Liver (tissue), 9 donors: ENCODE data around the gene HTR3B. TPM values are rescaled to one million over a fixed set of nuclear protein-coding genes. Genes with fewer than 3 reads are reported as not detected.

Source experiments
- DNase-seq: peaks from one replicate; pipeline ENCODE4 v3.0.0-alpha.2; 2017; ENCODE audit warnings: low spot score
- H3K27ac ChIP-seq, 2 donors: one replicate each; pipeline ENCODE4 v1.7.0; 2013; ENCODE audit warnings: inconsistent platforms in 2 of 2, low read length in 2 of 2, control low read depth in 1 of 2, low read depth in 1 of 2, mild to moderate bottlenecking in 1 of 2
- H3K27me3 ChIP-seq, 4 donors: one replicate each; pipeline versions ENCODE4 v1.6.1 to v1.7.0; 2013; ENCODE audit warnings: low read length in 3 of 4, inconsistent platforms in 1 of 4, mild to moderate bottlenecking in 1 of 4, moderate library complexity in 1 of 4; ENCODE audit not compliant: control insufficient read depth in 4 of 4, insufficient read depth in 4 of 4
- H3K36me3 ChIP-seq, 4 donors: one replicate each; pipeline versions ENCODE4 v1.6.1 to v1.7.0; 2013; ENCODE audit warnings: low read length in 3 of 4, mild to moderate bottlenecking in 3 of 4, low read depth in 1 of 4, moderate library complexity in 1 of 4; ENCODE audit not compliant: control insufficient read depth in 4 of 4, insufficient read depth in 3 of 4
- H3K4me1 ChIP-seq, 4 donors: one replicate each; pipeline versions ENCODE4 v1.6.1 to v1.7.0; 2013; ENCODE audit warnings: low read length in 3 of 4, mild to moderate bottlenecking in 3 of 4, moderate library complexity in 1 of 4; ENCODE audit not compliant: control insufficient read depth in 4 of 4, insufficient read depth in 4 of 4
- H3K4me3 ChIP-seq, 3 donors: one replicate each; pipeline versions ENCODE4 v1.6.1 to v1.7.0; 2013; ENCODE audit warnings: low read length in 3 of 3, control low read depth in 1 of 3, low read depth in 1 of 3, mild to moderate bottlenecking in 1 of 3
- H3K9ac ChIP-seq, 2 donors: one replicate each; pipeline ENCODE4 v1.7.0; 2013; ENCODE audit warnings: low read length in 2 of 2, mild to moderate bottlenecking in 2 of 2, moderate library complexity in 2 of 2, control low read depth in 1 of 2, low read depth in 1 of 2
- H3K9me3 ChIP-seq, 4 donors: one replicate each; pipeline versions ENCODE4 v1.6.1 to v1.7.0; 2013; ENCODE audit warnings: low read length in 3 of 4; ENCODE audit not compliant: control insufficient read depth in 4 of 4
- EGR1 ChIP-seq, 2 donors: IDR thresholded peaks; 2 replicates each; pipeline ENCODE4 v1.6.1; 2016 to 2018; ENCODE audit warnings: antibody characterized with exemption in 2 of 2, low read depth in 2 of 2
- FOXA1 ChIP-seq: IDR thresholded peaks from 2 replicates; pipeline ENCODE4 v1.6.1; 2016; ENCODE audit warnings: antibody characterized with exemption
- GABPA ChIP-seq, 2 donors: IDR thresholded peaks in 1 of 2; conservative IDR thresholded peaks in 1 of 2; 2 replicates each; pipeline ENCODE4 v1.6.1; 2016; ENCODE audit warnings: antibody characterized with exemption in 2 of 2, mild to moderate bottlenecking in 1 of 2, moderate library complexity in 1 of 2
- HNF4A ChIP-seq, 2 donors: conservative IDR thresholded peaks; 2 replicates each; pipeline ENCODE4 v1.6.1; 2016; ENCODE audit warnings: antibody characterized with exemption in 2 of 2, mild to moderate bottlenecking in 2 of 2
- NR2F2 ChIP-seq: IDR thresholded peaks from 2 replicates; pipeline ENCODE4 v1.6.1; 2016; ENCODE audit warnings: antibody characterized with exemption
- RAD21 ChIP-seq, 2 donors: IDR thresholded peaks; 2 replicates each; pipeline ENCODE4 v1.6.1; 2016; ENCODE audit warnings: antibody characterized with exemption in 2 of 2, mild to moderate bottlenecking in 2 of 2
- SP1 ChIP-seq: IDR thresholded peaks from 2 replicates; pipeline ENCODE4 v1.6.1; 2018; ENCODE audit warnings: antibody characterized with exemption, mild to moderate bottlenecking
- TAF1 ChIP-seq: conservative IDR thresholded peaks from 2 replicates; pipeline ENCODE4 v1.6.1; 2016; ENCODE audit warnings: antibody characterized with exemption, mild to moderate bottlenecking
- YY1 ChIP-seq: IDR thresholded peaks from 2 replicates; pipeline ENCODE4 v1.6.1; 2016; ENCODE audit warnings: antibody characterized with exemption, mild to moderate bottlenecking
- ZBTB33 ChIP-seq: IDR thresholded peaks from 2 replicates; pipeline ENCODE4 v1.6.1; 2016; ENCODE audit warnings: antibody characterized with exemption
- WGBS: extraction: QIAGEN DNeasy Blood & Tissue Kit; methylation state at CpG from one replicate; pipeline ENCODE4 v1.1.7; 2013; 5-methylcytosine and 5-hydroxymethylcytosine counted together
- polyA plus RNA-seq, 2 donors: library from polyadenylated mRNA; stranded (reverse) in 1 of 2; unstranded in 1 of 2; fragments of 200-250 nt in 1 of 2; fragments of >200 nt in 1 of 2; fragmentation: Nextera tagmentation in 1 of 2; extraction: Ambion mirVana in 1 of 2; gene quantifications; one replicate each; pipeline versions ENCODE4 v1.2.1 to v1.2.3, GENCODE V29; 2013 to 2015
- total RNA-seq, 2 donors: library from RNA; depleted of rRNA; stranded (reverse); fragments of >200 nt; gene quantifications; one replicate each; pipeline ENCODE4 v1.2.3, GENCODE V29; 2014
- TF ChIP-seq, protein P1 (sequence below): IDR thresholded peaks from 2 replicates; pipeline ENCODE4 v1.6.1; 2016; ENCODE audit warnings: antibody characterized with exemption, mild to moderate bottlenecking
- TF ChIP-seq, protein P2 (sequence below): IDR thresholded peaks from 2 replicates; pipeline ENCODE4 v1.6.1; 2016; ENCODE audit warnings: antibody characterized with exemption
- TF ChIP-seq, protein P3 (sequence below): IDR thresholded peaks from 2 replicates; pipeline ENCODE4 v1.6.1; 2016; ENCODE audit warnings: antibody characterized with exemption
- TF ChIP-seq, protein P4 (sequence below): fragments of 150-350 bp; IDR thresholded peaks from 2 replicates; pipeline ENCODE4 v1.5.1; 2017; ENCODE audit warnings: improper control_type of control experiment, low read depth, low read length; ENCODE audit not compliant: missing input control
- donor health status: healthy.
- donor health status: healthy.
- donor health status: healthy.
- donor health status: healthy.
- donor health status: healthy.

HTR3B gene
- total and polyA plus RNA-seq, 4 donors = not detected

DNA sequence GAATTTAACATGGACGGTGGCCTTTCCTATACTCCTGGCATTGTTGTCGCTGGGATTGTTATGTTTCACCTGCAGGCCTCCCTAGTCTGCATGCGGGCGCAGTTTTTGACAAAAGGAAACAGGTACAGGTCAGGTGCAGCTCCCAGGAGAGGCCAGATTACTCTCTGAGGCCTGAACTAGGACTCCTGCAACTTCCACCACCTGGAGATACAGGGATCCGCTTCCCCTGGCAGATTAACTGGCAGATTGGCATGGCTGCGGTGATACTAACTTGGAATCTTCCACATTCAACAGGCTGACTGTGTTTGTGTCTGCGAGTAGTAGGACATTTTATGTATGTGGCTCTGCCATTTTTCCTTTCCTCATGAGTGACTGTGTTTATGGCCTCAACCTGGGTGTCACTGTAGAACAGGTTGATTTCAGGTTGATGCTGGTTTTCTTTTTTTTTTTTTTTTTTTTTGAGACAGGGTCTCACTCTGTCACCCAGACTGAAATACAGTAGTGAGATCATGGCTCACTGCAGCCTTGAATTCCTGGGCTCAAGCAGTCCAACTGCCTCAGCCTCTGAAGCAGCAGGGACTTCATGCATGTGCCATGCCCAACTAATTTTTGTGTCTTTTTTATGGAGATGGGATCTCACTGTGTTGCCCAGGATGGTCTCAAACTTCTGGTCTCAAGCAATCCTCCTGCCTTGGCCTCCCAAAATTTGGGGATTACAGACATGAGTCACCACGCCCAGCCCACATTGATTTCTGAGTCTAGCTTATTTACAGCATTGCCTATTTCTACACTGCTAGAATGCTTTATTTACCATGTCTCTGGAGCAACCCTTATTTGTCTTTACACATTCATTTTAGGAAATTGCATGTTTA, 27.6 kb upstream of the HTR3B start:
- Histone ChIP-seq H3K36me3 (no peaks in the 10 kb centered on the region), H3K9me3 (no peaks in the 10 kb centered on the region), H3K27ac (no peak overlapping the region), H3K4me1 (peaks cover 2 to 10% (median 7%) of the 10 kb centered on the region in 4 donors), H3K9ac (no peak overlapping the region), H3K4me3 (no peak overlapping the region), H3K27me3 (no peaks in the 10 kb centered on the region)
- WGBS = 98% methylated on average over 8 of the region's 8 CpGs
- no peak for DNase-seq
- TF ChIP-seq SP1 (no peak), TAF1 (no peak), ZBTB33 (no peak), EGR1 (IDR thresholded peaks at IDR 0.05; ENCODE audit: low read depth in 2 of 2) (no peak), YY1 (no peak), GABPA (IDR thresholded peaks at IDR 0.05 in 1 of 2, conservative IDR thresholded peaks at IDR 0.05 in 1 of 2) (no peak)
- TF ChIP-seq, protein P1, sequence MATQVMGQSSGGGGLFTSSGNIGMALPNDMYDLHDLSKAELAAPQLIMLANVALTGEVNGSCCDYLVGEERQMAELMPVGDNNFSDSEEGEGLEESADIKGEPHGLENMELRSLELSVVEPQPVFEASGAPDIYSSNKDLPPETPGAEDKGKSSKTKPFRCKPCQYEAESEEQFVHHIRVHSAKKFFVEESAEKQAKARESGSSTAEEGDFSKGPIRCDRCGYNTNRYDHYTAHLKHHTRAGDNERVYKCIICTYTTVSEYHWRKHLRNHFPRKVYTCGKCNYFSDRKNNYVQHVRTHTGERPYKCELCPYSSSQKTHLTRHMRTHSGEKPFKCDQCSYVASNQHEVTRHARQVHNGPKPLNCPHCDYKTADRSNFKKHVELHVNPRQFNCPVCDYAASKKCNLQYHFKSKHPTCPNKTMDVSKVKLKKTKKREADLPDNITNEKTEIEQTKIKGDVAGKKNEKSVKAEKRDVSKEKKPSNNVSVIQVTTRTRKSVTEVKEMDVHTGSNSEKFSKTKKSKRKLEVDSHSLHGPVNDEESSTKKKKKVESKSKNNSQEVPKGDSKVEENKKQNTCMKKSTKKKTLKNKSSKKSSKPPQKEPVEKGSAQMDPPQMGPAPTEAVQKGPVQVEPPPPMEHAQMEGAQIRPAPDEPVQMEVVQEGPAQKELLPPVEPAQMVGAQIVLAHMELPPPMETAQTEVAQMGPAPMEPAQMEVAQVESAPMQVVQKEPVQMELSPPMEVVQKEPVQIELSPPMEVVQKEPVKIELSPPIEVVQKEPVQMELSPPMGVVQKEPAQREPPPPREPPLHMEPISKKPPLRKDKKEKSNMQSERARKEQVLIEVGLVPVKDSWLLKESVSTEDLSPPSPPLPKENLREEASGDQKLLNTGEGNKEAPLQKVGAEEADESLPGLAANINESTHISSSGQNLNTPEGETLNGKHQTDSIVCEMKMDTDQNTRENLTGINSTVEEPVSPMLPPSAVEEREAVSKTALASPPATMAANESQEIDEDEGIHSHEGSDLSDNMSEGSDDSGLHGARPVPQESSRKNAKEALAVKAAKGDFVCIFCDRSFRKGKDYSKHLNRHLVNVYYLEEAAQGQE = no peak
- TF ChIP-seq, protein P2, sequence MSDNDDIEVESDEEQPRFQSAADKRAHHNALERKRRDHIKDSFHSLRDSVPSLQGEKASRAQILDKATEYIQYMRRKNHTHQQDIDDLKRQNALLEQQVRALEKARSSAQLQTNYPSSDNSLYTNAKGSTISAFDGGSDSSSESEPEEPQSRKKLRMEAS = no peak
- TF ChIP-seq, protein P3, sequence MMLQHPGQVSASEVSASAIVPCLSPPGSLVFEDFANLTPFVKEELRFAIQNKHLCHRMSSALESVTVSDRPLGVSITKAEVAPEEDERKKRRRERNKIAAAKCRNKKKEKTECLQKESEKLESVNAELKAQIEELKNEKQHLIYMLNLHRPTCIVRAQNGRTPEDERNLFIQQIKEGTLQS = no peak

- no peak for DNase-seq
- Histone ChIP-seq H3K4me1 (peaks cover 2 to 10% (median 7%) of the 10 kb centered on the region in 4 donors), H3K9me3 (no peaks in the 10 kb centered on the region), H3K27me3 (no peaks in the 10 kb centered on the region), H3K4me3 (no peak overlapping the region), H3K27ac (no peak overlapping the region), H3K36me3 (no peaks in the 10 kb centered on the region), H3K9ac (no peak overlapping the region)
- WGBS = 78% methylated on average over 5 of the region's 5 CpGs
- TF ChIP-seq, protein P3 = no peak
- TF ChIP-seq EGR1 (IDR thresholded peaks at IDR 0.05; ENCODE audit: low read depth in 2 of 2) (no peak), RAD21 (IDR thresholded peaks at IDR 0.05) (no peak), FOXA1 (no peak), HNF4A (conservative IDR thresholded peaks at IDR 0.05) (no peak), NR2F2 (no peak), ZBTB33 (no peak), GABPA (IDR thresholded peaks at IDR 0.05 in 1 of 2, conservative IDR thresholded peaks at IDR 0.05 in 1 of 2) (no peak), SP1 (no peak), TAF1 (no peak)
- TF ChIP-seq, protein P1 = no peak
- TF ChIP-seq, protein P2 = no peak
- TF ChIP-seq, protein P4, sequence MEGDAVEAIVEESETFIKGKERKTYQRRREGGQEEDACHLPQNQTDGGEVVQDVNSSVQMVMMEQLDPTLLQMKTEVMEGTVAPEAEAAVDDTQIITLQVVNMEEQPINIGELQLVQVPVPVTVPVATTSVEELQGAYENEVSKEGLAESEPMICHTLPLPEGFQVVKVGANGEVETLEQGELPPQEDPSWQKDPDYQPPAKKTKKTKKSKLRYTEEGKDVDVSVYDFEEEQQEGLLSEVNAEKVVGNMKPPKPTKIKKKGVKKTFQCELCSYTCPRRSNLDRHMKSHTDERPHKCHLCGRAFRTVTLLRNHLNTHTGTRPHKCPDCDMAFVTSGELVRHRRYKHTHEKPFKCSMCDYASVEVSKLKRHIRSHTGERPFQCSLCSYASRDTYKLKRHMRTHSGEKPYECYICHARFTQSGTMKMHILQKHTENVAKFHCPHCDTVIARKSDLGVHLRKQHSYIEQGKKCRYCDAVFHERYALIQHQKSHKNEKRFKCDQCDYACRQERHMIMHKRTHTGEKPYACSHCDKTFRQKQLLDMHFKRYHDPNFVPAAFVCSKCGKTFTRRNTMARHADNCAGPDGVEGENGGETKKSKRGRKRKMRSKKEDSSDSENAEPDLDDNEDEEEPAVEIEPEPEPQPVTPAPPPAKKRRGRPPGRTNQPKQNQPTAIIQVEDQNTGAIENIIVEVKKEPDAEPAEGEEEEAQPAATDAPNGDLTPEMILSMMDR = no peak
These were observed 26.9 kb upstream of the HTR3B start for GRCh38 chr11:113877670-113878055.
